Endothelial cell of umbilical vein (primary cell): ENCODE results near the gene CTIF.

Experiments used
- POLR2A ChIP-seq: IDR thresholded peaks from 2 replicates; pipeline ENCODE4 v1.6.1; 2012; ENCODE audit warnings: low read depth, mild to moderate bottlenecking, control low read depth, low read length
- TF ChIP-seq, protein P1 (sequence below), 2 donors: IDR thresholded peaks; 1 replicate in 1 of 2; 2 replicates in 1 of 2; pipeline ENCODE4 v1.5.1; 2011; ENCODE audit warnings: low read length in 2 of 2, mild to moderate bottlenecking in 2 of 2, moderate library complexity in 2 of 2, control low read depth in 1 of 2, inconsistent platforms in 1 of 2, low read depth in 1 of 2; ENCODE audit not compliant: insufficient read depth in 1 of 2; ENCODE audit errors: extremely low read depth in 1 of 2

DNA sequence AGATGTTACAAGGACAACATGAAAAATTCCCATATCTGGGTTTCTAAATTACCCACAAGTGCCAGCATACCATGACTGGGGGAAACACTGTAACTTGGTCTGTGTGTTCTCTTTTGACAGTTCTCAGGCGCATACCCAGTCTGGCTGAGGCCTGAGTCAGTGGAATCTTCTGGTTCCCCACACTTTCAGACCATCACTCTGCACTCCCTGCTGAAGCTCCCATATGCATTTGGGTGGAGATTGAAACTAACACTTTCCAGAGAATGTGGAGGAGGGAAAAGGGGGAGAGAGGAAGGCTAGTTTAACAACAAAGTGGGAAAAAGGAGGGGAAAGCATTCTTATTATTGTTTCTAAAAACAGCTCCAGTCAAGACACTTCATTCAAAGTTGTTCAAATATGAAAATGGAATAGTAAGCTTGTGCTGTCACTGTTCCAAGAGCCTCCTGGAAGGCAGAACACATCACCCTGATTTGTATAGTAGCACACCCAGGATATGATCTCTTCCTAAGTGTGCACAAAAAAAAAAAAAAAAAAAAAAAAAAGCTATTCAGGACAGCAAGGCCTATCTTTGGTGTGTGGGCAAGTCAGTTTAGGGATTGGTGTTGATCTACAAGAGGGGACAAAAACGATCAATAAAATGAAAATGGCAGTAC, 48.1 kb upstream of the CTIF start:
- TF ChIP-seq, protein P1, sequence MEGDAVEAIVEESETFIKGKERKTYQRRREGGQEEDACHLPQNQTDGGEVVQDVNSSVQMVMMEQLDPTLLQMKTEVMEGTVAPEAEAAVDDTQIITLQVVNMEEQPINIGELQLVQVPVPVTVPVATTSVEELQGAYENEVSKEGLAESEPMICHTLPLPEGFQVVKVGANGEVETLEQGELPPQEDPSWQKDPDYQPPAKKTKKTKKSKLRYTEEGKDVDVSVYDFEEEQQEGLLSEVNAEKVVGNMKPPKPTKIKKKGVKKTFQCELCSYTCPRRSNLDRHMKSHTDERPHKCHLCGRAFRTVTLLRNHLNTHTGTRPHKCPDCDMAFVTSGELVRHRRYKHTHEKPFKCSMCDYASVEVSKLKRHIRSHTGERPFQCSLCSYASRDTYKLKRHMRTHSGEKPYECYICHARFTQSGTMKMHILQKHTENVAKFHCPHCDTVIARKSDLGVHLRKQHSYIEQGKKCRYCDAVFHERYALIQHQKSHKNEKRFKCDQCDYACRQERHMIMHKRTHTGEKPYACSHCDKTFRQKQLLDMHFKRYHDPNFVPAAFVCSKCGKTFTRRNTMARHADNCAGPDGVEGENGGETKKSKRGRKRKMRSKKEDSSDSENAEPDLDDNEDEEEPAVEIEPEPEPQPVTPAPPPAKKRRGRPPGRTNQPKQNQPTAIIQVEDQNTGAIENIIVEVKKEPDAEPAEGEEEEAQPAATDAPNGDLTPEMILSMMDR (IDR thresholded peaks at IDR 0.05; ENCODE audit: extremely low read depth in 1 of 2, insufficient read depth in 1 of 2, low read depth in 1 of 2, low read length in 2 of 2) = no peak
- no peak for TF ChIP-seq POLR2A
